B cell (primary cell): Measurements from ENCODE around the gene ZNF425.

ENCODE experiments used
- EZH2 ChIP-seq: IDR thresholded peaks from 2 replicates; pipeline ENCODE4 v1.6.1; 2012; ENCODE audit warnings: borderline replicate concordance, low read depth, mild to moderate bottlenecking, moderate library complexity, low read length; ENCODE audit not compliant: insufficient read depth, poor library complexity, severe bottlenecking
- TF ChIP-seq, protein P1 (sequence below): fragments of 200-600 bp; IDR thresholded peaks from one replicate; pipeline ENCODE4 v1.8.0; 2022; ENCODE audit warnings: antibody characterized with exemption, mild to moderate bottlenecking

- TF ChIP-seq, protein P1, sequence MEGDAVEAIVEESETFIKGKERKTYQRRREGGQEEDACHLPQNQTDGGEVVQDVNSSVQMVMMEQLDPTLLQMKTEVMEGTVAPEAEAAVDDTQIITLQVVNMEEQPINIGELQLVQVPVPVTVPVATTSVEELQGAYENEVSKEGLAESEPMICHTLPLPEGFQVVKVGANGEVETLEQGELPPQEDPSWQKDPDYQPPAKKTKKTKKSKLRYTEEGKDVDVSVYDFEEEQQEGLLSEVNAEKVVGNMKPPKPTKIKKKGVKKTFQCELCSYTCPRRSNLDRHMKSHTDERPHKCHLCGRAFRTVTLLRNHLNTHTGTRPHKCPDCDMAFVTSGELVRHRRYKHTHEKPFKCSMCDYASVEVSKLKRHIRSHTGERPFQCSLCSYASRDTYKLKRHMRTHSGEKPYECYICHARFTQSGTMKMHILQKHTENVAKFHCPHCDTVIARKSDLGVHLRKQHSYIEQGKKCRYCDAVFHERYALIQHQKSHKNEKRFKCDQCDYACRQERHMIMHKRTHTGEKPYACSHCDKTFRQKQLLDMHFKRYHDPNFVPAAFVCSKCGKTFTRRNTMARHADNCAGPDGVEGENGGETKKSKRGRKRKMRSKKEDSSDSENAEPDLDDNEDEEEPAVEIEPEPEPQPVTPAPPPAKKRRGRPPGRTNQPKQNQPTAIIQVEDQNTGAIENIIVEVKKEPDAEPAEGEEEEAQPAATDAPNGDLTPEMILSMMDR = no peak
- TF ChIP-seq EZH2 = no peak
Observed at GRCh38 chr7:149093228-149093627, 32.9 kb downstream of the ZNF425 start.
